Endothelial cell of hepatic sinusoid (primary cell): ENCODE data around the gene IFT81.
"Not testable (repeated sequence)": the region's sequence is repeated elsewhere in the genome, so short reads cannot be mapped to it uniquely, and the experiment has no call there.

Experiments used
- in situ Hi-C: cut with HindIII; loops from 2 replicates; pipeline ENCODE4 v1.10.0; 2017; ENCODE audit warnings: low sequenced_read_pairs

Gene IFT81

GRCh38 chr12:110199339-110200123, 75.4 kb downstream of the IFT81 start:
- in situ Hi-C loops = no loop called here

GRCh38 chr12:110200124-110200417, 75.9 kb downstream of the IFT81 start:
- in situ Hi-C loops = no loop called here

- in situ Hi-C loops = no loop called here
Observed at GRCh38 chr12:110201995-110202394, 77.8 kb downstream of the IFT81 start.

- in situ Hi-C loops = no loop called here
Observed at GRCh38 chr12:110203546-110203945, 79.4 kb downstream of the IFT81 start.

- in situ Hi-C loops = no loop called here
Observed at GRCh38 chr12:110205931-110206330, 81.8 kb downstream of the IFT81 start.

- in situ Hi-C loops = loop anchor here (5.0 kb wide), 3 partner anchors 40 to 90 kb away; partner anchors contain the start of gene IFT81
Observed at GRCh38 chr12:110211639-110212536, 87.7 kb downstream of the IFT81 start.

GRCh38 chr12:110217996-110218674, 94.0 kb downstream of the IFT81 start:
- in situ Hi-C loops = no loop called here

GRCh38 chr12:110222027-110222426, 97.9 kb downstream of the IFT81 start:
- in situ Hi-C loops = no loop called here

GRCh38 chr12:110222433-110222832, 98.3 kb downstream of the IFT81 start:
- in situ Hi-C loops = no loop called here

GRCh38 chr12:110223777-110224378, 99.7 kb downstream of the IFT81 start:
- in situ Hi-C loops = no loop called here

- in situ Hi-C loops = no loop called here
Observed at GRCh38 chr12:110224379-110225304, 100.5 kb downstream of the IFT81 start.

- in situ Hi-C loops = no loop called here
Observed at GRCh38 chr12:110227138-110227537, 103.0 kb downstream of the IFT81 start.

- in situ Hi-C loops = not testable (repeated sequence)
Observed at GRCh38 chr12:110228348-110228747, 104.2 kb downstream of the IFT81 start.

- in situ Hi-C loops = no loop called here
Observed at GRCh38 chr12:110228756-110229155, 104.6 kb downstream of the IFT81 start.

- in situ Hi-C loops = no loop called here
Observed at GRCh38 chr12:110229409-110229808, 105.3 kb downstream of the IFT81 start.

- in situ Hi-C loops = no loop called here
Observed at GRCh38 chr12:110230655-110231054, 106.5 kb downstream of the IFT81 start.

GRCh38 chr12:110233212-110233903, 109.2 kb downstream of the IFT81 start:
- in situ Hi-C loops = no loop called here

GRCh38 chr12:110234331-110234751, 110.2 kb downstream of the IFT81 start:
- in situ Hi-C loops = no loop called here

GRCh38 chr12:110234755-110235154, 110.6 kb downstream of the IFT81 start:
- in situ Hi-C loops = no loop called here
